Measurements from ENCODE around the gene NCAN.

DNA sequence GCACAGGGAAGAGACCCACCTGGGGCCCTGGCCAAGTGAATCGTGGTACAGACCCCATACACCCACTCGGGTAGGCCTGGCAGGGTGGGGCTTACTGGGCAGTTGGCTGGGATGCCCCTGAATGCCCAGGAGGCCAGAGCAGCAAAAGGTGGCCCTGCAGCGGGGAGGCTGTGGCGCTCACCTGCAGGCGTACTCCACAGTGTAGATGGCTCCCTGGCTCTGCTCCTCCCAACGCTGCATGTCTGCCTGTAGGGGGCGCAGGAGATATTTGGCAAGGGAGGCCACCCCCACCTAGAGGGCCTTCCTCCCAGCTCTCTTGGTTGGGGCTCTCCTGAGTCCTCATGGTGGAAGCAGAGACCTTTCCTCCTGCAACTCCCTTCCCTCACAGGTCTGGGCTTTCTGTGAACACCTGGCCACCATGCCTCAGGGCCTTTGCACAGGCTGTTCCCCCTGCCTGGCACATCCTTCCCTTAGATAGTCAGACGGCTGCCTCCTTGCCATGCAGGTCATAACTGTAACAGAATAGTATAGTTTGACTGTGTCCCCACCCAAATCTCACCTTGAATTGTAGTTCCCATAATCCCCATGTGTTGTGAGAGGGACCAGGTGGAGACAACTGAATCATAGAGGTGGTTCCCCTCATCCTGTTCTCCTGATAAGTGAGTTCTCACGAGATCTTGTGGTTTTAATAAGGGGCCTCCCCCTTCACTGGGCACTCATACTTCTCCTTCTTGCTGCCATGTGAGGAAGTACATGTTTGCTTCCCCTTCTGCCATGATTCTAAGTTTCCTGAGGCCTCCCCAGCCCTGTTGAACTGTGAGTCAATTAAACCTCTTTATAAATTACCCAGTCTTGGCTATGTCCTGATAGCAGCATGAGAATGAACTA, 25.7 kb upstream of the NCAN start:
- TF ChIP-seq POLR2AphosphoS5 (IDR thresholded peaks at IDR 0.05; ENCODE audit: borderline replicate concordance, low read depth, low read length): no peak
- no peak for TF ChIP-seq EZH2 (IDR thresholded peaks at IDR 0.05)

All from SK-N-MC (cell line).